Endothelial cell (in vitro differentiated cells): Measurements from ENCODE around the gene APC. TPM values are rescaled to one million over a fixed set of nuclear protein-coding genes. Genes with fewer than 3 reads are reported as not detected.

Source experiments
- DNase-seq: peaks from one replicate; pipeline ENCODE4 v3.0.0; 2021; ENCODE audit warnings: low spot score
- H3K27ac Mint-ChIP-seq: one replicate; pipeline ENCODE4 v1.8.0; 2021; ENCODE audit warnings: mixed read lengths, inconsistent platforms; ENCODE audit not compliant: unreplicated experiment
- H3K27me3 Mint-ChIP-seq: one replicate; pipeline ENCODE4 v1.8.0; 2021; ENCODE audit warnings: mild to moderate bottlenecking, moderate library complexity, mixed read lengths, inconsistent platforms; ENCODE audit not compliant: unreplicated experiment
- H3K36me3 Mint-ChIP-seq: one replicate; pipeline ENCODE4 v1.8.0; 2021; ENCODE audit warnings: mild to moderate bottlenecking, low read depth, mixed read lengths, inconsistent platforms; ENCODE audit not compliant: unreplicated experiment
- H3K4me1 Mint-ChIP-seq: one replicate; pipeline ENCODE4 v1.8.0; 2021; ENCODE audit warnings: mild to moderate bottlenecking, mixed read lengths, inconsistent platforms; ENCODE audit not compliant: unreplicated experiment
- H3K4me3 Mint-ChIP-seq: one replicate; pipeline ENCODE4 v1.8.0; 2021; ENCODE audit warnings: mild to moderate bottlenecking, mixed read lengths, inconsistent platforms; ENCODE audit not compliant: unreplicated experiment
- H3K9me3 Mint-ChIP-seq: one replicate; pipeline ENCODE4 v1.8.0; 2021; ENCODE audit warnings: mixed read lengths, inconsistent platforms; ENCODE audit not compliant: unreplicated experiment
- total RNA-seq: library from RNA; stranded (reverse); fragmentation: NEBNext Ultra II Directional; extraction: Animal tissue kit (Norgen Biotek cat#: 25700); gene quantifications from one replicate; pipeline ENCODE4 v1.2.1, GENCODE V29; 2021; ENCODE audit not compliant: unreplicated experiment
- TF ChIP-seq, protein P1 (sequence below): fragments of 200-600 bp; sonication (generic); IDR thresholded peaks from one replicate; pipeline ENCODE4 v1.5.0; 2021; ENCODE audit warnings: antibody characterized with exemption; ENCODE audit not compliant: unreplicated experiment

The APC gene
- total RNA-seq, 1 donor from 2014 or later = 66.5 TPM

DNA sequence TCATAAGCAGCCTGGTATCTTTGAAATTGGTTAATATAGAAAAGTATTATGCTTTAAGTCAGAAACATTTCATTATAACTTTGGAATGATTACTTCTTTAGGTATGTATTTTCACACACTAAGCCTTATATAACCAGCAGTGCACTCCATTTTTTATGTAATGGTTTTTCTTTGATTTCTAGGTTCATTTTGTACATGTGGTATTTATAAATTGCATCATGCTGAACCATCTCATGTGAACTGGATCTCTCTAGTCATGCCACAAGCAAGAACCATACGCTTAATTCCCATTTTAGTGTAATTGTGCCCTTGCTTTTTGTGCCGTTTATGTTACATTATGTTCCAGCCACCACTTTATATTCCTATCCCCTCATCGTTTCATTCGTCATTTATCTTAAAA lies 84.8 kb downstream of the APC start:
- Mint-ChIP-seq H3K4me1 (peaks cover 21% of the 10 kb centered on the region), H3K27me3 (no peaks in the 10 kb centered on the region), H3K36me3 (peaks cover 35% of the 10 kb centered on the region), H3K27ac (no peak overlapping the region), H3K4me3 (no peak overlapping the region), H3K9me3 (no peaks in the 10 kb centered on the region)
- no peak for DNase-seq
- TF ChIP-seq, protein P1, sequence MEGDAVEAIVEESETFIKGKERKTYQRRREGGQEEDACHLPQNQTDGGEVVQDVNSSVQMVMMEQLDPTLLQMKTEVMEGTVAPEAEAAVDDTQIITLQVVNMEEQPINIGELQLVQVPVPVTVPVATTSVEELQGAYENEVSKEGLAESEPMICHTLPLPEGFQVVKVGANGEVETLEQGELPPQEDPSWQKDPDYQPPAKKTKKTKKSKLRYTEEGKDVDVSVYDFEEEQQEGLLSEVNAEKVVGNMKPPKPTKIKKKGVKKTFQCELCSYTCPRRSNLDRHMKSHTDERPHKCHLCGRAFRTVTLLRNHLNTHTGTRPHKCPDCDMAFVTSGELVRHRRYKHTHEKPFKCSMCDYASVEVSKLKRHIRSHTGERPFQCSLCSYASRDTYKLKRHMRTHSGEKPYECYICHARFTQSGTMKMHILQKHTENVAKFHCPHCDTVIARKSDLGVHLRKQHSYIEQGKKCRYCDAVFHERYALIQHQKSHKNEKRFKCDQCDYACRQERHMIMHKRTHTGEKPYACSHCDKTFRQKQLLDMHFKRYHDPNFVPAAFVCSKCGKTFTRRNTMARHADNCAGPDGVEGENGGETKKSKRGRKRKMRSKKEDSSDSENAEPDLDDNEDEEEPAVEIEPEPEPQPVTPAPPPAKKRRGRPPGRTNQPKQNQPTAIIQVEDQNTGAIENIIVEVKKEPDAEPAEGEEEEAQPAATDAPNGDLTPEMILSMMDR = no peak

DNA sequence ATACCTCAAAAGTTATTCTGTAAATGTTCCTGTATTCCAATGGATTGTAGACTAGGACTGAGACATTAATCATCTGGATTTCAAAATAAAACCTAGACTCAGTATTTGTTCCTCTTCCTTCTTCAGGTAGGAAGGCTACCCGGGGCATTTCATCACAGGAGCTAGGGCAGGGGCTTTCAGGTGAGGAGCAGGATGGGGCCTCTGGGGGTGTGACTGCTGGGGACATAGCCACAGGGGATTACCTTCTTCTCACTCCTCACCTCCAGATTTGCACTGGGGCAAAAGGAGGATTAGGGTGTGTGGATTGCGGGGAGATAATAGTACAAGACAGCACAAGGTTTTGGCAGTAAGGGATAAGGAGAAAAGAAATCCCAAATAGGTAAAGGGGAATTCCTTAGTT lies 85.5 kb downstream of the APC start:
- no peak for DNase-seq
- no peaks in the 10 kb centered on the region for H3K27me3 Mint-ChIP-seq
- H3K27ac Mint-ChIP-seq = no peak overlapping the region
- no peaks in the 10 kb centered on the region for H3K9me3 Mint-ChIP-seq
- H3K4me1 Mint-ChIP-seq = peaks cover 21% of the 10 kb centered on the region
- peaks cover 35% of the 10 kb centered on the region for H3K36me3 Mint-ChIP-seq
- TF ChIP-seq, protein P1 = no peak
- peak overlapping the region; percentile 53 for H3K4me3 Mint-ChIP-seq

DNA sequence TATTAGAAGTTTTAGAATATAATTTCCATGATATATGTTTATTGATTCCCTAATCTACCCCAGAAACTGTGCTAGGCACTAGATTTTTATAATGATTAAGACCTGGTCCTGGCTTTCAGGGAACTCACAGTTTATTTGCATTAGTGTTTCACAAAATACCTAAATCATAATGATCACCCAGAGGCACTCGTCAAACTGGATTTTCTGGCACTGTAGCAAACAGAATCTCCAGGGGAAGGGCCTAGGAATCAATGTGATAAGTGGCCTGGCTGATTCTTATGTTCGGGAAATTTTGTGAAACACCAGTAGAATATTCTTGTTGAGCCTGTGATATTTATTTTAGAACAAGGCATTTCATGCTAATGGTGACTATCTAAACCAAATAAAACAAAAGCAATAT lies 86.0 kb downstream of the APC start:
- H3K36me3 Mint-ChIP-seq = peaks cover 38% of the 10 kb centered on the region
- no peaks in the 10 kb centered on the region for H3K9me3 Mint-ChIP-seq

DNA sequence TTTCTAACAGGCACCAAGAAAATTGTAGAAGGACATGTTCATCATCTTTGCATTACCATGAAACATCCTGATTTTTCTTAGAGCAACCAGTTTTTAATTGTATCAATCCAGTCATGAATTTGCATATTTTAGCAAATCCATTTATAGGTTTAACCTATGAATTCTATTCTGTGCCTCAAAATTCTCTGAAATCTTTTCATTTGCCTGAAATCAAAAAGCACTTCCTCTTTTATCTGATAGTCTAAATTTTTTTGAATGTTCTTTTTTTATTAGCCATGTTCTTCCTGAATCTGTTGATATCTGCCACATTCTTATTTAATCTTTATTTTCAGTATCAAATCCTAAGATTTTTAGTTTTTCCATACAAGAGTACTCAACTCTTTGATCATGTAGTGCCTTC lies 86.5 kb downstream of the APC start:
- Mint-ChIP-seq H3K36me3 (peaks cover 38% of the 10 kb centered on the region), H3K4me3 (no peak overlapping the region), H3K27ac (no peak overlapping the region), H3K27me3 (no peaks in the 10 kb centered on the region), H3K9me3 (no peaks in the 10 kb centered on the region), H3K4me1 (peaks cover 21% of the 10 kb centered on the region)
- TF ChIP-seq, protein P1 = no peak
- DNase-seq = no peak

More for the DNA sequence above, 86.0 kb downstream of the APC start:
- H3K4me3 Mint-ChIP-seq = no peak overlapping the region
- H3K27me3 Mint-ChIP-seq = no peaks in the 10 kb centered on the region
- no peak for DNase-seq
- peaks cover 21% of the 10 kb centered on the region for H3K4me1 Mint-ChIP-seq
- no peak overlapping the region for H3K27ac Mint-ChIP-seq
- TF ChIP-seq, protein P1 = no peak

DNA sequence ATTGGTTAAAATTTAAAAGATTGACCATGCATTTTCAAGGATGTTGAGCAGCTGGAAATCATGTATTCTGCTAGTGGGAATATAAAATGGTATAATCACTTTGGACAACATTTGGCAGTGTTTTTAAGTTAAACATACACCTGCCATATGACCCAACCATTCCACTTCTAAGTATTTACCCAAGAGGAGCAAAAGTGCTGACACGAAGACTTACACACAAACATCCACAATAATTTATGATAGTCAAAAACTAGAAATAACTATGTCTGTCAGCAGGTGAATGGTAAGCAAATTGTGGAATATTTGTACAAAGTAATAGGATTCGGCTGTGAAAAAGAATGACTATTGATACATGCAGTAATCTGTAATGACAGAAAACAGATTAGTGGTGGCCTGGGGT lies 92.7 kb downstream of the APC start:
- H3K4me1 Mint-ChIP-seq = peaks cover 14% of the 10 kb centered on the region
- no peaks in the 10 kb centered on the region for H3K27me3 Mint-ChIP-seq
- H3K4me3 Mint-ChIP-seq = peak overlapping the region; percentile 12
- H3K27ac Mint-ChIP-seq = peak overlapping the region; percentile 49
- TF ChIP-seq, protein P1 = no peak
- H3K36me3 Mint-ChIP-seq = peaks cover 32% of the 10 kb centered on the region
- DNase-seq = no peak
- H3K9me3 Mint-ChIP-seq = no peaks in the 10 kb centered on the region
